SIG-M5 treated with dmso at 0.1 percent for 504 hours (cell line): ENCODE results near the gene MAN1C1.
"Not testable (repeated sequence)": the region's sequence is repeated elsewhere in the genome, so short reads cannot be mapped to it uniquely, and the experiment has no call there.

Experiments
- DNase-seq: peaks from one replicate; lab custom pipeline; 2025; ENCODE audit not compliant: unreplicated experiment; lab: John Stamatoyannopoulos, UW

The MAN1C1 gene

DNA sequence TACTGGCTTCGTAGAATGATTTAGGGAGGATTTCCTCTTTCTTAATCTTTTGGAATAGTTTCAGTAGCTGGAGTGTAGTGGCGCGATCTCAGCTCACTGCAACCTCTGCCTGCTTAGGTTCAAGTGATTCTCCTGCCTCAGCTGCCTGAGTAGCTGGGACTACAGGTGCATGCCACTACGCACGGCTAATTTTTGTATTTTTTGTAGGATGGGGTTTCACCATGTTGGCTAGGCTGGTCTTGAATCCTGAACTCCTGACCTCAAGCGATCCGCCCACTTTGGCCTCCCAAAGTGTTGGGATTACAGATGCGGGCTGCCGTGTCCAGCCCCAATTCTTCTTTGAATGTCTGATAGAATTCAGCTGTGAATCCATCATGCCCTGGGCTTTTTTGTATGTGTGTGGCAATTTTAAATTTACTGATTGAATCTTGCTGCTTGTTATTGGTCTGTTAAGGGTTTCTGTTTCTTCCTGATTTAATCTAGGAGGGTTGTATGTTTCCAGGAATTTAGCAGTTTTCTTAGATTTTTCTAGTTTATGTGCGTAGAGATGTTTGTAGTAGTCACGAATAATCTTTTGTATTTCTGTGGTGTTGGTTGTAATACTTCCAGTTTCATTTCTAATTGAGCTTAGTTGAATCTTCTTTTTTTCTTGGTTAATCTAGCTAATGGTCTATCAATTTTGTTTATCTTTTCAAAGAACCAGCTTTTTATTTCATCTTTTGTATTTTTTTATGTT is 15.3 kb downstream of the MAN1C1 start:
- no peak for DNase-seq

GRCh38 chr1:25634066-25634465 is 17.5 kb downstream of the MAN1C1 start:
- DNase-seq: no peak

GRCh38 chr1:25634896-25635295 is 18.3 kb downstream of the MAN1C1 start:
- DNase-seq: no peak

DNA sequence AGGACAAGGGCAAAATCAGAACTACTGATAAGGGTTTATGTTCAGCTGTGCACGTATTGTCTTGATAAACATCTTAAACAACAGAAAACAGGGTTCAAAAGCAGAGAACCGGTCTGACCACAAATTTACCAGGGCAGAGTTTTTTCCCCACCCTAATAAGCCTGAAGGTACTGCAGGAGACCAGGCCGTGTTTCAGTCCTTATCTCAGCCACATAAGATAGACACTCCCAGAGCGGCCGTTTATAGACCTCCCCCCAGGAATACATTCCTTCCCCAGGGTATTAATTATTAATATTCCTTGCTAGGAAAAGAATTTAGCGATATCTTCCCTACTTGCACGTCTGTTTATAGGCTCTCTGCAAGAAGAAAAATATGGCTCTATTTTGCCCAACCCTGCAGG is 19.6 kb downstream of the MAN1C1 start:
- not testable (repeated sequence) for DNase-seq

GRCh38 chr1:25640646-25641328 is 24.2 kb downstream of the MAN1C1 start:
- no peak for DNase-seq

GRCh38 chr1:25641329-25641725 is 24.7 kb downstream of the MAN1C1 start:
- no peak for DNase-seq

DNA sequence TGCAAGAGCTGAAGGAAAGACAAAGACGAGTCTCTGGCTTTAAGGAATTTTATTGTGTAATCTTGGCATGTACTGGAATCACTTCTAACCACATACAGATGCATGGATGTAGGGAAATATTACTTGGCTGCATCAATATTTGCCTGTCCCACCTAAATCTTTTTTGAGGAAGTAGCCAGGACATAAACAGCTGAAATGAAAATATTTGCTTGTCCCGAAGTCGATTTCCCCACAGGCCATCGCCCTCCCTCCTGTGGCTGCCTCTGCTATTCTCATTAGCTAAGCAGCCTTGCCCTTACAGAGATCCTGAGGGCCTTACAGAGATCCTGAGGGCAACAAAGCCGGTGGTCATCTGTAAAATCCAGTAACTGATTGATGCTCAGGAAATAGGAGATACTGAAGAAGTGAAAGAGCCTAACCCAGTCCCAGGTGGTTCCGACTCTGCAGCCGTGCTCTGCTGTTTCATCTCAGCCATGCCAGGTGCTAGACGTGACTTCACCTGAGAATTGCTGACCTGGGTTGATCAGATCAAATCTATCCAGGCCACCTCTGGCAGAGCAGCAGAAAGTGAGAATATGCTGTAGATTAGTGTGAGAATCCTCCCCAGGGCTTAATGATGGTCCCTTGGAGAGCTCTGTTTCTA is 25.5 kb downstream of the MAN1C1 start:
- DNase-seq: no peak

- no peak for DNase-seq
Measured at GRCh38 chr1:25642574-25643108, 26.1 kb downstream of the MAN1C1 start.

DNA sequence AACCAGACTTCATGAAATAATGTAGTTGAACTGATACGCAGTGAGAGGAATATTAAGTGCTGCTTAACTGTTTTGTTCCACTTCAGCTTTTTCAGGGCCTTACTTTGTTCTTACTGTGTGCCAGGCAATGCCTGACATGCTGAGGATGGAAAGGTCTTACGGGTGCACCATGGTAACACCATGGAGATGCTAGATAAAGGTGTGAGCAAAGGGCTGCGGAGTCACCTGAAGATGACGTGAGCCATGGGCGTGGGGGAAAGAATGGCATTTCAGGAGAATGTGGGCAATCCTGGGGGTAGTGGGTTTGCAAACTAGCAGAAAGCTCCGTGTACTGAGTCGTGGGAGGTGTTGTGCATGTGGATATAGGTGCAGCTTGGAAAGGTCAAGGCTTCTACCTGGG is 27.3 kb downstream of the MAN1C1 start:
- no peak for DNase-seq

DNA sequence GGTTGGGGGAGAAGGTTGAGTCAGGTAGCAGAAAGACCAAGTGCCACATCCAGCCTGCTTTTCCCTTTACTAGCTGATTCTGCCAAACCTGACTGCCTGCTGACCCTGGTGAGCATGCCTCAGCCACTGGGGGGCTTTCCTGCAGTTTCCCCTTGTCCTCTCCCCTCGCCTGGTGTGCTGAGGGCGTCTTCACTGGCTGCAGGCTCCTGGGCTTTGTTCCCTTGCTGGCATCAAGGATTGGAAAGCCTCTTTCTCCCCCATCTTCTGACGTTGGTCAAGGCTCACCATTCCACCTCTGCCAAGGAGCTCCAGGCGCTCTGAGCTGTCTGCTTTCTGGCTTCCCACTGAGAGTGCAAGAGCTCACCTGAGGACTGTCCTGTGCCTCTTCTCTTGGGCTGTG is 28.4 kb downstream of the MAN1C1 start:
- no peak for DNase-seq

- no peak for DNase-seq
Measured at GRCh38 chr1:25645637-25646400, 29.2 kb downstream of the MAN1C1 start.

DNA sequence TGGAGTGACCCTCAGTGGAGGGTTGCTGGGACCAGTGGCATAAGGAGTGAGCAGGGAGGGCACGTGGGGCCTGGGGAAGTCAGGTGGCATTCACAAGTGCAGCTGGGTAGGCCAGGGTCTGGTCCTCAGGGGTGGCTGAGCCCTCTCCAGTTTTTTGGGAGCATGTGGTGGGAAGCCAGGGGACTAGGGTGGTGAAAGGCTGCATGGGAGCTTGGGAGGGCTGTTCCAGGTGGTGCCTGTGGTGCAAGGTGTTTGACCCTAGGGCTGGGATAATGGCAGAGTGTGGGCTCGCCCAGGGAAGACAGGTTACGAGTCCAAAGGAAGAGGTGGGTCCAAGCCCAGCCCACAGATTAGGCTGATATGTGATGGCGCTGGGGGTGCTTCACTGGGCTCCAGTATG is 30.5 kb downstream of the MAN1C1 start:
- no peak for DNase-seq

DNA sequence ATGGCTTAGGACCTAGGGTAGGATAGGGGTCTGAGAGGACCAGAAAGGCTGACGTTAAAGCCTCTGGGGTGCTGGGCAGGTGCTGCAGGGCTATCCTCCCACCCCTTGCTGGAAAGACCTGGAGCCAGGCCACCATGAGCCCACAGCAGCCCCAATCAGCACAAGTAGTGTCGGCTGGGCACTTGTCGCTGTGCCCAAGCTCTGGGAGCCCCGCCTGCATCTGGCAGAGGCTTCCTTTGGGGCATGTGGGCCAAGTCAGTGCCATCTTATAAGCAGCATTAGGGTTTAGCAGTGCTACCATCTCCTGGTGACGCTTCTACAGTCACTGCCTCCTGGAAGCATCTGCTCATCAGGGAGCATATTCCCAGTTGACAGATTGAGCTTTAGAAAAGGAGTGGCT is 31.3 kb downstream of the MAN1C1 start:
- no peak for DNase-seq

DNA sequence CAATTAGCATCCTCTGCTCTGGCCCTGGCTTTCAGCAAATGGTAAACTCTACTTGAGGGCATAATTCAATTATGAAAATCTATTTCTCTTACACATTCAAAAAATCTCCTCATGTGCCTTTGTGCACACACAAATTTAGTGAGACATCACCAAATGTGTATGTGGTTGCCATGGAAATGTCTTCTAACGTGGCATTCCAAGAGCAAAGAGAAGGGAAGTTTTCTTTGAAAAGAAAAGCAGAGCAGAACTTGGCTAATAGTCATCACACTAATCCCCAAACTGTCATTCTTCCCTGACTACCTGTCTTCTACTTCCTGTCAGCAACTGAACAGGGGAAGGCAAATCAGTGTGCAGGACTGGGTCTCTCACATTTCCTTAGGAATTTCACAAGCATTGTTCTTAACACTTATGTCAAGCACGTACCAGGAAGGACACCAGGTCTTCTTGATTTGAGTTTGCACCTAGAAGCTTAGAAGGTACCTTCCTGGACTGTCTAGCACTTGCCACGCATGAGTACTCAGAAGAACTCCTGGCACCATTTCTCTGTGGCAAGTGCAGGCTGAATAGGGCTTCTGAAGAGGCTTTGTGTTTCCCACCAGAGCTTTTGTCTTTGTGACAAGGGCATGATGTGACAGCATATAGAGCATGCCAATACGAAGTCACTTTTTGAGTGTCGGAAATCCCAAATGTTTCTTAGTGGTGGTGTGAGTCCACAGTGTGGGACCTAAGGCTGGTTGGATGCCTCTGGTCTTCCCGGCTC is 32.3 kb downstream of the MAN1C1 start:
- DNase-seq: no peak

- no peak for DNase-seq
Measured at GRCh38 chr1:25649505-25650288, 33.1 kb downstream of the MAN1C1 start.

DNA sequence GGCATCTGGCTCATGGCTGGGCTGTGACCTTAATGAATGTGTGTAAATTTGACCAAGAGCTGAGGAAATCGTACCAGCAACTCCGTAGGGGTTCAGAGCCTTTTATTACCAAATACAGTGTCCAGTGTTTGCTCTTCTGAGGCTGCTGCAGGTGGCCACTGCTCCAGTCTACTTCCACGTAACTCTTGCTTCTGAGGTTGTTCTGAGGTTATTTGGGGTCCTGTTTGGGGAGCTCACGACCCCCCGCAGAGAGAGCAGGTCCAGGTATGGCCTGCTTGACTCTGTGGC is 33.6 kb downstream of the MAN1C1 start:
- no peak for DNase-seq

DNA sequence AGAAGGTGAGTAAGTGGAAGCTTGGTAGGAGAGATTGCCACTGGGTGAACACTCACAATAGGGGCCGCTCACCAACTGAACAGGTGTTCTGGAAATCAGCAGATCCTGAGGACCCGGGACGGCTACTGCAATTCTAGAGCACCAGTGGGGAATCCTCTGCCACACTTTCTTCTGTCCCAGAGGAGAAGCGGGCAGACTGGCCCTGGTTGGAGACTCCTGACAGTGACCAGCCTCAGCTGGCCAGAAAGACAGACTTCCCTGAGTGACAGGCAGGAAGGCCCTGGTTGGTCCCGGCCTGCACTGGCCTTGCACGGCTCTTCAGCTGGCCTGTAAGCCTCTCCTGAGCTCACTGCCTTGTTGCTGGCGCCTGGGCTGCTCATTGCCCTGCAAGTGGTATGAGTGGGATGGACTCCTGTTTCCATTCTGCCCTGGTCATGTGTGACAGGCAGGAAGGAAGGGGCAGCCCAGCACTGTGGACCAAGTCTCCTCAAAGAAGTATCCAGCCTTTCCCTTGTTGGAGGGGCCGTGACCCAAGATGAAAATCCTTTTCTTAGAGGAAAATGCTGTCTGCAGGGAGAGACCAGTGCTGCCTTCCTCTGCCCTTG is 34.5 kb downstream of the MAN1C1 start:
- no peak for DNase-seq

DNA sequence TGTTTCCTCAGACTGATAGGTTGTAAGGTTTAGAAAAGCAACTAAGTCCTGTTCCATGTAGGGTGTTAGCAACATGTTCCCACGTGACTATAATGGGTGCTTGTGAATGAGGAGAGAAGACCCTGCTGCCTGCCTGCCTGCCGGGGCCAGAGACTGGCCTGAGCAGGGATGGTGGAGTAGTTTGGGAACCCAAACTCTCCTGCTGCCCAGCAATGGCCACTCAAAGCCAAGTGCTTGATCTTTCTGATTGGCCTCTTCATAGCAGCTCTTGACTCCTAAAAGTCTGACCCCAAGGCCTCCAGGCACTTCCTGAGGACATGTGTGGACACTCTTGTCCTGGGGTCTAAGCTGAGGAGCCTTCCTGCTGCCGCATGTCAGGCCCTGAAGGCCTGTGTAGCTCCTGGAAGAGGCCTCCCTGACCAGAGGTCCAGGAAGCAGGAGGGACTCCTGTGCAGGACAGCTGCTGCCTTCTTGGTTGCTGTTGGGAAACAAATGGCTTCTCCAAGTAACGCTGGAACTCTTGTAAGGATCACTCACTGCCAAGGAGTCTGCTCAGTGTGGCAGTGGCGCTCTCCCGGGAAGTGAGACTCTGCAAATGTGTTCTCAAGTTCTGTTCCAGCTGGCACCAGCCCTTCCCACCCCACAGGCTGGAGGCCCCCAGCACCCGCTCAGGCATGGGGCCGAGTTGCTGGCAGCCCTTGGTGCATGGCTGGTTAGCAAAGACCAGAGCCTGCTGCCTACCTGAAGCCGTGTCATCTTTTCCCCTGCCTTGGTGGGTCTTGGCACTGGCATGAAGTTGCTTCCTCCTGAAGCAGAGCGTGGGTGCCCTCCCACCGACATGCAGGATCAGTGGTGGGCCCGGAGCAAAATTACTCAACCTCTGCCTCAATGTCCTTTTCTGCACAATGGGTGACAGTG is 35.5 kb downstream of the MAN1C1 start:
- DNase-seq: no peak

DNA sequence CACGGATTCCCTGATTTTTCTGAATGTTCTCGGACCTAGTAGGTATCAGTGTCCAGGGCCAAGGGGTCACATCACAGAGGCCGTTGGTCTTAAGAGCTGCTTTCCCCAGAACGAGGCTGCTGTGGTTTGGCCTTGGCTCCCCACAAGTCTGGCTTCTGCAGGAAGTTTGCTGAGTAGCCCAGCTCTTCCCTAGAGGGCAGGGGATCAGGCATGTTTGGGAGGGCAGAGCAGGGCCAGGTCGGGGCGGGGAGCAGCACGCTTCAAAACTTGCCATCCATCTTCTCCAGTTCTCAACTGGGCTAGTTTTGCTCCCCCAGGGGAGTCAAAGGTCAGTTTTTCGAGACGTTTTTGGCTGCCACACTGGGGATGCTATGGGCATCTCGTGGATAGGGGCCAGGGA is 37.0 kb downstream of the MAN1C1 start:
- no peak for DNase-seq
